GM12874 (cell line): ENCODE data around the gene CERS6.

ENCODE experiments used
- TF ChIP-seq, protein P1 (sequence below): IDR thresholded peaks from 2 replicates; pipeline ENCODE4 v1.5.1; 2011; ENCODE audit warnings: low read depth, mild to moderate bottlenecking, control low read depth, low read length, moderate library complexity; ENCODE audit not compliant: insufficient read depth

Gene CERS6

GRCh38 chr2:168567836-168568235 is 111.8 kb downstream of the CERS6 start:
- TF ChIP-seq, protein P1, sequence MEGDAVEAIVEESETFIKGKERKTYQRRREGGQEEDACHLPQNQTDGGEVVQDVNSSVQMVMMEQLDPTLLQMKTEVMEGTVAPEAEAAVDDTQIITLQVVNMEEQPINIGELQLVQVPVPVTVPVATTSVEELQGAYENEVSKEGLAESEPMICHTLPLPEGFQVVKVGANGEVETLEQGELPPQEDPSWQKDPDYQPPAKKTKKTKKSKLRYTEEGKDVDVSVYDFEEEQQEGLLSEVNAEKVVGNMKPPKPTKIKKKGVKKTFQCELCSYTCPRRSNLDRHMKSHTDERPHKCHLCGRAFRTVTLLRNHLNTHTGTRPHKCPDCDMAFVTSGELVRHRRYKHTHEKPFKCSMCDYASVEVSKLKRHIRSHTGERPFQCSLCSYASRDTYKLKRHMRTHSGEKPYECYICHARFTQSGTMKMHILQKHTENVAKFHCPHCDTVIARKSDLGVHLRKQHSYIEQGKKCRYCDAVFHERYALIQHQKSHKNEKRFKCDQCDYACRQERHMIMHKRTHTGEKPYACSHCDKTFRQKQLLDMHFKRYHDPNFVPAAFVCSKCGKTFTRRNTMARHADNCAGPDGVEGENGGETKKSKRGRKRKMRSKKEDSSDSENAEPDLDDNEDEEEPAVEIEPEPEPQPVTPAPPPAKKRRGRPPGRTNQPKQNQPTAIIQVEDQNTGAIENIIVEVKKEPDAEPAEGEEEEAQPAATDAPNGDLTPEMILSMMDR: no peak

DNA sequence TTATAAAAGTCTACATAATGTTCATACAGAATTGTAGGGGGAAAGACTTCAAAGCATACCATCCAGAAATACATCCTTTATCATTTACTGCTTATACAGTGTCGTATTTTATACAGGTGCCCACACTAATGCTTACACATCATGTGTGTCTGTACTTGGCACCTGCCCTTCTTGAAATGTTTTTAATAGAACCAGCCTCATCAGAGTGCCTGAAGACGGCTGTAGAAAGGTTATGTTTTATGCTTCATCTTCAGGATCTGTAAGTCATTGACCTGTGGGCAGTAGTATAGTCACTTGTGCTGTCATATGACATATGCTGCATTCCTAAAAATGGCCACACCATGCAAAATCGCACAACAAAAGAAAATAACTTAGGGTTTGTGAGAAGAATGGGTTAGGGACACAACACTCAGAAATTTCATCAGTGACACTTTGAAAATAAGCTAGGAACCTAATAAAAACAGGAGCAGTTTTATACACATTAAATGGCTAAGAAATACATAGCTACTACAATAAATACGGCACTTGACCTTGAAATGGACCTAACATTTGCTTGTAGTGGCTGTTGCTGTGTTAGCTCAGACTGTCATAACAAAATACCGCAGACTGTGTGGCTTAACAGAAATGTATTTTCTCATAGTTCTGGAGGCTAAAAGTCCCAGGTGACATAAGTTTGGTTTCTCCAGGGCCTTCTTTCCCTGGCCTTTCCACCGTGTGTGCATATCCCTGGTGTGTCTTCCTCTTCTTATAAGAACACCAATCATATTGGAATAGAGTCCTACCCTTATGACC is 112.6 kb downstream of the CERS6 start:
- TF ChIP-seq, protein P1: no peak

DNA sequence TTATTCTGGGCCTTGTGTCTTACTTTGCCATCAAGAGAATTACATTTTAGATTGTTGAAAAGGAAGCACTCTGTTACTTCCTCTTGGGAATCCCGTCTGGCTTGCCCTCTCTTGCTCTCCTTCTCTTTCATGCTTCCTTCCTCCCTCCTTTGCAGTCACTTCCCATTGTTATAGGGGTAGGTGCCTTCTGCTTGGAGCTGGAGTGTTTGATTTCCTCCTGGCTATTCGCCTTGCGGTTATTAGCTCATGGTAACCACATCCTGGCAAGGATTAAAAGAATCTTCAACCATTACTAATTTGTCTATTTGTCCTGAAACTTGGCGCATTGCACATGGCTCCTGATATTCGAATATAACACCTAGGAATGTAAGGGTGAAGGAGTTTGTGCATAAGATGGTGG is 115.0 kb downstream of the CERS6 start:
- TF ChIP-seq, protein P1: no peak

- TF ChIP-seq, protein P1: no peak
These were observed 117.2 kb downstream of the CERS6 start for GRCh38 chr2:168573128-168573903.

DNA sequence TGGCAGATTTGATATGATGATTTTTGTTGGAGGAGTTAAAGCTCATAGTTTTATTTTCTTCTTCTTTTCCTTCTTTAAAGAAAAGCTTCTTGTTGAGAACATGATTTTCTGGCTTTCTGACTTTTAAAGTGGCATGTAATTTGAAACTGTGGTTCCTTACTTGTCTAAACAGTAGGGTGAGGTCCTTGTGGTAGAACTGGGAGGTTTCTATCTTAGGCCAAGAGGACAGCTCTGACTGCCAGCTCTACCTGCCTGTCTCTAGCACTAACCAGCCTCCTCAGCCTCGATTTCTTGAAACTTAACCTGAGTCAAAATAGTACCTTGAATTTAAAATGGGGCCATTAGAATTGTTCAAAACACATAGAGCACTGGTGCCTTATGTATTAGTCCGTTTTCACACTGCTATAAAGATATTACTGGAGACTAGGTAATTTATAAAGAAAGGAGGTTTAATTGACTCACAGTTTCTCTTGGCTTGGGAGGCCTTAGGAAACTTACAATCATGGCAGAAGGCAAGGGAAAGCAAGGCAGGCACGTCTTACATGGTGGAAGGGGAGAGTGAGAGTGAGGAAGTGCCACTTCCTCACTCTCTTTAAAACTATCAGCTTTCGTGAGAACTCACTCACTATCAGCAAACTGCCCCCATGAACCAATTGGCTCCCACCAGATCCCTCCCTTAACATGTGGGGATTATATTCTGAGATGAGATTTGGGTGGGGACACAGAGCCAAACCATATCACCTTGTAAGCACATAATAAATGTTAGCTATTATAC is 119.0 kb downstream of the CERS6 start:
- TF ChIP-seq, protein P1: no peak

- TF ChIP-seq, protein P1: no peak
These were observed 121.8 kb downstream of the CERS6 start for GRCh38 chr2:168577885-168578284.

DNA sequence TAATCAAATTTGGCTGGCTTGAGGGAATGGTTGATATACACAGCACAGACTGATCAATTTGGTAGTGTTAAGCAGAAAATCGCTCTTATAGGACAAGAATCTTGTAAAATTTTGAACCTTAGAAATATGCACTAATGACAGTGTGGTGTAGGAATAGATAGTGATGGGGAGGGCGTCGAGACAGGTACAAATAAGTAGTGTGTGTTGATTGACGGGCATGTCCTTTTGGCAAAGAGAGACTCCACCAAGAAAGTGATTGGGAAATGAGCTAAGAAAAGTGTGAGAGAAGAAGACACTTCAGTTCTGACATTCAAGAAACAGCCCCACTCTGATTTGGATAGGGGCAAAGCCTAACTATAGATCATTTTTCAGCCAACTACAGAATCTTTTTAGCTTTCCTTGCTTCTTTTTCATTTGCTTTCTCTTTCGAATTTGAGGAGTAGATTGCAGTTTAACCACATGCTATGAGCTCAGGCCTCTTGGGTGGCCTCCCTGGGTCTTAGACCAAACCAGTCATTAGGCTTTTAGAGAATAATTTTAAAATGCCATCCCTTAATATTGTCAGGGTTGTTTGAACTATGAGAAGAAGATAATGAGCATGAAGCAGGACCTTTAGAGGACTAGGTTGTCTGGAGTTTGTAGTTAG is 127.1 kb downstream of the CERS6 start:
- TF ChIP-seq, protein P1: no peak
